AG04449 (cell line): ENCODE measurements around the gene CCDC102A.
A peak's percentile ranks its signal among the peaks of the same experiment; 100 is the strongest.

ENCODE experiments used
- CTCF ChIA-PET: fragments of 350-600 bp; formaldehyde crosslinking; extraction: SDS; loops from one replicate; lab custom pipeline; 2021; ENCODE audit warnings: antibody characterized with exemption; lab: Yijun Ruan, JAX
- POLR2A ChIA-PET: fragments of 400-600, 350-600 bp; formaldehyde crosslinking; extraction: SDS; loops from one replicate; lab custom pipeline; 2020; ENCODE audit warnings: antibody characterized with exemption, inconsistent platforms; lab: Yijun Ruan, JAX
- DNase-seq: peaks from one replicate; pipeline ENCODE4 v3.0.0-alpha.2; 2010; ENCODE audit warnings: low read depth, low spot score
- H3K4me3 ChIP-seq: 2 replicates; pipeline ENCODE4 v1.5.1; 2011; ENCODE audit warnings: low read depth, mild to moderate bottlenecking, control low read depth, low read length
- TF ChIP-seq, protein P1 (sequence below): IDR thresholded peaks from one replicate; pipeline ENCODE4 v1.5.1; 2011; ENCODE audit warnings: mild to moderate bottlenecking, moderate library complexity, low read length, control low read depth, inconsistent platforms; ENCODE audit not compliant: insufficient read depth; ENCODE audit errors: missing control alignments

Gene CCDC102A

DNA sequence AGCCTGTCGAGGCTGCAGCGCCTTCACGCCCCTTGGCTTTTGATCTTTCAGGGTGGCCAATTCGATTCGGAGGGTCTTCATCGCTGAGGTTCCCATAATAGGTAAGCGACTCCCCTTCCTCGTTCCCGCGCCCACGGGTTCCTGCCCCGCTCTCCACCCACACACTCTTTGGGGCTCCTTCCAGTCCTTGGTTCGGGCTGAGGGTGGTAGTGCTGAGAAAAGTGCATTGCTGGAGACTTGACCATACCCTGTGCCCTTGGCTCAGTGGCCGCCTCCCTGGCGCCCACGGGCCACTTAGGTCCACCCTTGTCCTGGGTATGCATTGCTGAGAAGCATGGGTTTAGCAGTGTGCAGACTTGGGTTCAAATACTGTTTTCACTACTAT lies 73.4 kb downstream of the CCDC102A start:
- CTCF ChIA-PET = interaction anchor here (0.6 to 10.8 kb wide), 26 partner anchors 13 to 272 kb away, joined by 3 to 161 read pairs (median 6); partner anchors contain the start of genes CIAPIN1, COQ9 and DOK4
- POLR2A ChIA-PET = interaction anchor here (1.0 to 1.6 kb wide), 6 partner anchors 8 to 57 kb away, joined by 3 to 13 read pairs (median 4); partner anchors contain the start of genes CIAPIN1 and COQ9
- TF ChIP-seq, protein P1, sequence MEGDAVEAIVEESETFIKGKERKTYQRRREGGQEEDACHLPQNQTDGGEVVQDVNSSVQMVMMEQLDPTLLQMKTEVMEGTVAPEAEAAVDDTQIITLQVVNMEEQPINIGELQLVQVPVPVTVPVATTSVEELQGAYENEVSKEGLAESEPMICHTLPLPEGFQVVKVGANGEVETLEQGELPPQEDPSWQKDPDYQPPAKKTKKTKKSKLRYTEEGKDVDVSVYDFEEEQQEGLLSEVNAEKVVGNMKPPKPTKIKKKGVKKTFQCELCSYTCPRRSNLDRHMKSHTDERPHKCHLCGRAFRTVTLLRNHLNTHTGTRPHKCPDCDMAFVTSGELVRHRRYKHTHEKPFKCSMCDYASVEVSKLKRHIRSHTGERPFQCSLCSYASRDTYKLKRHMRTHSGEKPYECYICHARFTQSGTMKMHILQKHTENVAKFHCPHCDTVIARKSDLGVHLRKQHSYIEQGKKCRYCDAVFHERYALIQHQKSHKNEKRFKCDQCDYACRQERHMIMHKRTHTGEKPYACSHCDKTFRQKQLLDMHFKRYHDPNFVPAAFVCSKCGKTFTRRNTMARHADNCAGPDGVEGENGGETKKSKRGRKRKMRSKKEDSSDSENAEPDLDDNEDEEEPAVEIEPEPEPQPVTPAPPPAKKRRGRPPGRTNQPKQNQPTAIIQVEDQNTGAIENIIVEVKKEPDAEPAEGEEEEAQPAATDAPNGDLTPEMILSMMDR = no peak
- no peak for DNase-seq
- H3K4me3 ChIP-seq = peak overlapping the region; percentile 69

DNA sequence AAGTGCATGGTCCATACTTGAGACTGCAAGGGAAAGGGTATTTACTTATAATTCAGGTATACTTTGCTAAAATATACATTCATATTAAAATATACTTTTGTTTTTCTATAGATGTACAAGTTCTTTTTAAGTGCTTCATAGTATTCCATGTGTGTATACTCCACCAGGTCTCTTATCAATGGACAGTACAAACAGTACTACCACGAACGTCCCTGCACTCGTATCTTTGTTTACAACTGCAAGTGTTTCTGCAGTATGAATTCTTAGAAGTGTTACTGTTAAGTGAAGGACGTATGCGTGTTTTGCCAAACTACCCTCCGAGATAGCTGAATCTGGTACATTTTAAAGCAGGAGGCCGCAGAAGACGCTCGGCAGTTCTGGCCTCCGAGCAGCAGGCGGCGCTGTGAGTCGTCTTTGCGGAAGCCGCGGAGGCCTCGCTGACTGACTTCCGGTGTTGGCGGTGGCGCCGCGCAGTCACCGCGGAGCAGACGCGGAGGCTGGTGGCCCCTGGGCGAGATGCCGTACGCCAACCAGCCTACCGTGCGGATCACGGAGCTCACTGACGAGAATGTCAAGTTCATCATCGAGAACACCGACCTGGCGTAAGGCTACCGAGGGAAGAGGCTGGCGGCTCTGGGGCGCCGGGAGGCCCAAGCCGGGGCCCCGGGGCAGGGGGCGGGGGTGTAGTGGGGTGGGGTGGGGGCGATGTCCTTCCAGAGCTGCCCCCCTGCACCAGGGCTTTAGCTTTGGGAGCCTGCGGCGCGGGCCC lies 74.0 kb downstream of the CCDC102A start, which contains the start of gene POLR2C:
Gene POLR2C, plus strand, starts transcription at position 471 of the 769 bp plus-strand sequence. Its CDS starts 46 bp downstream, at position 517.
- ChIA-PET POLR2A (interaction anchor here (1.0 to 1.6 kb wide), 6 partner anchors 9 to 57 kb away, joined by 3 to 13 read pairs (median 4); partner anchors contain the start of genes CIAPIN1 and COQ9), CTCF (interaction anchor here (0.6 to 10.8 kb wide), 30 partner anchors 13 to 273 kb away, joined by 3 to 161 read pairs (median 4); partner anchors contain the start of genes CIAPIN1, COQ9 and DOK4)
- peak; percentile 12 for DNase-seq
- TF ChIP-seq, protein P1 = peak; percentile 94
- H3K4me3 ChIP-seq = peak within 1 kb of the TSS; percentile 69
